Smooth muscle cell (in vitro differentiated cells): Measurements from ENCODE around the gene AMN. TPM values are rescaled to one million over a fixed set of nuclear protein-coding genes. Genes with fewer than 3 reads are reported as not detected.

Experiments used
- DNase-seq: peaks from one replicate; lab custom pipeline; 2025; ENCODE audit not compliant: unreplicated experiment; lab: John Stamatoyannopoulos, UW
- H2AFZ ChIP-seq: fragments of 200-600 bp; sonication (generic); 2 replicates; pipeline ENCODE4 v1.6.0; 2016; ENCODE audit warnings: antibody characterized with exemption, low read depth, mild to moderate bottlenecking
- H3F3A ChIP-seq: fragments of 200-600 bp; sonication (generic); 2 replicates; pipeline ENCODE4 v1.6.0; 2017; ENCODE audit warnings: antibody characterized with exemption, low read depth
- H3K27ac ChIP-seq: fragments of 200-600 bp; sonication (generic); 2 replicates; pipeline ENCODE4 v1.5.1; 2016; ENCODE audit warnings: low read depth, mild to moderate bottlenecking
- H3K27me3 ChIP-seq: fragments of 200-600 bp; sonication (generic); 2 replicates; pipeline ENCODE4 v1.6.1; 2016; ENCODE audit warnings: low read depth, mild to moderate bottlenecking
- H3K36me3 ChIP-seq: fragments of 200-600 bp; sonication (generic); 2 replicates; pipeline ENCODE4 v1.5.1; 2016; ENCODE audit warnings: low read depth
- H3K4me1 ChIP-seq: fragments of 200-600 bp; sonication (generic); 2 replicates; pipeline ENCODE4 v1.5.1; 2016; ENCODE audit warnings: low read depth
- H3K4me2 ChIP-seq: fragments of 200-600 bp; sonication (generic); 2 replicates; pipeline ENCODE4 v1.6.0; 2016; ENCODE audit warnings: mild to moderate bottlenecking
- H3K4me3 ChIP-seq: fragments of 200-600 bp; sonication (generic); 2 replicates; pipeline ENCODE4 v1.5.1; 2016; ENCODE audit warnings: mild to moderate bottlenecking
- H3K79me2 ChIP-seq: fragments of 200-600 bp; sonication (generic); 2 replicates; pipeline ENCODE4 v1.6.0; 2016; ENCODE audit warnings: low read depth, mild to moderate bottlenecking
- H3K9ac ChIP-seq: fragments of 200-600 bp; sonication (generic); 2 replicates; pipeline ENCODE4 v1.6.0; 2016; ENCODE audit warnings: low read depth
- H3K9me3 ChIP-seq: fragments of 200-600 bp; sonication (generic); replicated peaks from 2 replicates; pipeline ENCODE4 v1.5.1; 2016; ENCODE audit warnings: low read depth
- H4K20me1 ChIP-seq: fragments of 200-600 bp; sonication (generic); 2 replicates; pipeline ENCODE4 v1.6.0; 2016; ENCODE audit warnings: low read depth
- CTCF ChIP-seq: fragments of 200-600 bp; sonication (generic); IDR thresholded peaks from 2 replicates; pipeline ENCODE4 v1.5.1; 2017; ENCODE audit warnings: borderline replicate concordance, mild to moderate bottlenecking, antibody characterized with exemption; ENCODE audit not compliant: insufficient read depth, poor library complexity, severe bottlenecking
- WGBS: methylation state at CpG from one replicate; pipeline ENCODE4 v1.1.7; 2016; ENCODE audit warnings: low lambda C conversion rate; 5-methylcytosine and 5-hydroxymethylcytosine counted together
- polyA plus RNA-seq: library from polyadenylated mRNA; unstranded; fragments of >200 nt; fragmentation: Nextera tagmentation; extraction: Ambion mirVana; gene quantifications from 2 replicates; pipeline ENCODE4 v1.2.1, GENCODE V29; 2016
- total RNA-seq: library from RNA; depleted of rRNA; stranded (reverse); fragments of >200 nt; gene quantifications from 2 replicates; pipeline ENCODE4 v1.2.3, GENCODE V29; 2014

The AMN gene
- total and polyA plus RNA-seq, 2 experiments from 2014 or later, result 0.31 to 0.65 TPM

GRCh38 chr14:102935756-102936155 lies 13.3 kb downstream of the AMN start:
- 95% methylated on average over 4 of the region's 4 CpGs for WGBS
- H3K4me1 ChIP-seq, result no peaks in the 10 kb centered on the region

GRCh38 chr14:102937331-102938175 lies 15.1 kb downstream of the AMN start:
- Histone ChIP-seq H3F3A (peaks cover 4% of the 10 kb centered on the region), H3K4me3 (no peak overlapping the region), H3K9me3 (no peaks in the 10 kb centered on the region), H4K20me1 (peaks cover 62% of the 10 kb centered on the region), H3K9ac (no peak overlapping the region), H3K4me2 (no peak overlapping the region), H3K27ac (no peak overlapping the region), H3K79me2 (no peaks in the 10 kb centered on the region), H2AFZ (no peak overlapping the region), H3K27me3 (no peaks in the 10 kb centered on the region), H3K36me3 (no peaks in the 10 kb centered on the region), H3K4me1 (no peaks in the 10 kb centered on the region)
- WGBS, result 98% methylated on average over 21 of the region's 22 CpGs
- no peak for DNase-seq
- TF ChIP-seq CTCF, result no peak

More at GRCh38 chr14:102935756-102936155, 13.3 kb downstream of the AMN start:
- Histone ChIP-seq H4K20me1 (peaks cover 65% of the 10 kb centered on the region), H3K36me3 (no peaks in the 10 kb centered on the region), H3K79me2 (no peaks in the 10 kb centered on the region), H3K27ac (no peak overlapping the region), H2AFZ (no peak overlapping the region), H3K9ac (no peak overlapping the region), H3F3A (peaks cover 8% of the 10 kb centered on the region), H3K4me3 (no peak overlapping the region), H3K4me2 (no peak overlapping the region), H3K27me3 (peaks cover 5% of the 10 kb centered on the region), H3K9me3 (no peaks in the 10 kb centered on the region)
- DNase-seq, result no peak
- TF ChIP-seq CTCF, result no peak

GRCh38 chr14:102938191-102938590 lies 15.7 kb downstream of the AMN start:
- no peak overlapping the region for H3K4me3 ChIP-seq
- 99% methylated on average over 12 of the region's 12 CpGs for WGBS
- no peaks in the 10 kb centered on the region for H3K79me2 ChIP-seq
- H3K27ac ChIP-seq, result no peak overlapping the region
- H4K20me1 ChIP-seq, result peaks cover 60% of the 10 kb centered on the region
- H3K36me3 ChIP-seq, result no peaks in the 10 kb centered on the region
- H3K27me3 ChIP-seq, result no peaks in the 10 kb centered on the region
- H3F3A ChIP-seq, result peaks cover 4% of the 10 kb centered on the region
- DNase-seq, result no peak
- H3K4me2 ChIP-seq, result no peak overlapping the region
- no peaks in the 10 kb centered on the region for H3K4me1 ChIP-seq
- no peak for TF ChIP-seq CTCF
- no peak overlapping the region for H2AFZ ChIP-seq
- H3K9me3 ChIP-seq, result no peaks in the 10 kb centered on the region
- no peak overlapping the region for H3K9ac ChIP-seq
